Muscle of arm (tissue), 12 donors: ENCODE data around the gene C17orf75. TPM values are rescaled to one million over a fixed set of nuclear protein-coding genes. Genes with fewer than 3 reads are reported as not detected.

Source experiments
- DNase-seq: peaks from one replicate; pipeline ENCODE4 v3.0.0-alpha.2; 2013
- polyA plus RNA-seq, 12 donors: library from polyadenylated mRNA; unstranded; fragments of 120-200 nt; gene quantifications; one replicate each; pipeline ENCODE4 v1.2.1, GENCODE V29; 2013; ENCODE audit not compliant: insufficient read length in 12 of 12

Gene C17orf75
- polyA plus RNA-seq, 12 donors = 17.4 to 36.1 (median 21.9) TPM; not detected in 1

- DNase-seq = no peak
These were observed 27.3 kb downstream of the C17orf75 start for GRCh38 chr17:32314636-32315035.

- DNase-seq = peak; percentile 61
These were observed 30.9 kb downstream of the C17orf75 start for GRCh38 chr17:32311028-32311536.

DNA sequence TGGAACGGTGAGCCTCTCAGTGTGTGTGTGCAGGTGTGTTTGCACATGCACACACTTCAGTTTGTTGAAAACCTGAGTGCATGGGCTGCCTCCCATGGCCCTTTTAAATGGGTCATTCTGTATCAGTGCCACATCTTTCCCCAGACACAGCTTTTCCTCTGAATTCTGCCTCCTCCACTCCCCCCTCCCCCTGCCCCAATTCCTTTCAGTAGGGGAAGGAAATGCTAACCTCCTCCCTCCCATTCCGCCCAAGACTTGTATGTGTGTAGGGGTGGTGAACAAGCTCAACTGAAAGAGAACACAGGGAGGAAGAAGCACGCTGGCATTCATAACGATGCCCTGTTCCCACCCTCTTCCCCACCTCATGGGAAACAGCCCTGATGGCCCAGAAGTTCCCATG lies 34.3 kb downstream of the C17orf75 start:
- DNase-seq = no peak

GRCh38 chr17:32305049-32305448 lies 36.9 kb downstream of the C17orf75 start:
- no peak for DNase-seq

DNA sequence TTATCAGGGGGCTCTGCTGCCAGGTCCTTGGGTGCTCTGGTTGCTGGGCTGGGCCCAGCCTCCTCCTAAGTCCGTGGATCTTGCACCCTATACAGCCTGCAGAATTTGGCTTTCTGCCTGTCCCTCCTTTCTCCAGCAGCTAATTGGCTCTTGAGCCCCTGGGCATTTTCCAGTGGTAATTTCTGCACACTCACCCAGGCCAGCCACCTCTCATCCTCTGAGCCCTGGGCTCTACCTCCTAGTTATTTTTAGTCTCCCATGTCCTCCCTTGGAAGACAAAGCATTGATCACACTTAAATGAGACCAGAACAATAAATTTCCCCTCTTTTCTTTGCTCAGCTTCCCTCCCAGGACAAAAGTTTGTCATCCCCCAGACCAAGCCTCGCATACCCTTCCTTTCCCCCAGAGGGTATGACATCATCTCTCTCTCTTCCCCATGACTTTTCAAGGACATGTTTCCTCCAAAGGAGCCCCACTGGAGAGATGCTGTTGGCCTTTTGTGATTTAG lies 38.1 kb downstream of the C17orf75 start:
- DNase-seq = no peak

- no peak for DNase-seq
These were observed 38.9 kb downstream of the C17orf75 start for GRCh38 chr17:32302860-32303649.

- DNase-seq = no peak
These were observed 39.9 kb downstream of the C17orf75 start for GRCh38 chr17:32302037-32302436.

- DNase-seq = no peak
These were observed 42.3 kb downstream of the C17orf75 start for GRCh38 chr17:32299580-32300164.

- no peak for DNase-seq
These were observed 43.0 kb downstream of the C17orf75 start for GRCh38 chr17:32298721-32299579.

DNA sequence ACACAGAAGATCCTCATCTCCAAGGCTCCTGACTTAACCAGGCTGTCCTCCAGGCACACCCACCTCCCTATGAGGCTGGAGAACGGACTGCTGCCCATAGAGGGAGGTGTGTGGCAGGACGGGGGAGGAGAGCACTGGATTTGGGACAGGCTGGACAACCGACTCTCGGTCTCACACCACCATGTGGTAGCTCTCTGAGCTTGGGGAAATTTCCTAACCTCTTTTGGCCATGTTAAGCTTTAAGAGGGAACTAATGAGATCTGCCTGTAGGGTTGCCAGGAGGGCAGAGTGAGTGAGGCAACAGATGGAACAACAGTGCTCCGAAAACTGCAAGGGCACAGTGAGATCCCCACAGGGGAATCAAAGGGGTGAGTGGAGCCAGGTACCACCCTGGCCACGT lies 43.7 kb downstream of the C17orf75 start:
- DNase-seq = no peak

DNA sequence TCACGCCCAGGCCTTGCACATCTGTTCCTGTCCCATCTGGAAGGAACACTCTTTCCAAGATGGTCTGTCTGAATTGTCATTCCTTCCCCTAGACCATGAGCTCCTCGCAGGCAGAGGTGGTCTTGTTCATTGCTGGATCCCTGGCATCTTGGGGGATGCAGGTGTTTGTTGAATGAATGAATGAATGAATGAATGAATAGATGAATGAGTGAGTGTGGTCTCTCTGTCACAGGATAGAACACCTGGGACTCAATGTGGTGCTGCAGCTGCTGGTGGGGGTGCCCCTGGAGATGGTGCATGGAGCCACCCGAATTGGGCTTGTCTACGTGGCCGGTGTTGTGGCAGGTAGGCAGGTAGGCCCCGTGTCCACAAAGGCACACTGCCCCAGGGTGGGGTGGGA lies 44.1 kb downstream of the C17orf75 start:
- no peak for DNase-seq

GRCh38 chr17:32297424-32297823 lies 44.5 kb downstream of the C17orf75 start:
- DNase-seq = no peak

DNA sequence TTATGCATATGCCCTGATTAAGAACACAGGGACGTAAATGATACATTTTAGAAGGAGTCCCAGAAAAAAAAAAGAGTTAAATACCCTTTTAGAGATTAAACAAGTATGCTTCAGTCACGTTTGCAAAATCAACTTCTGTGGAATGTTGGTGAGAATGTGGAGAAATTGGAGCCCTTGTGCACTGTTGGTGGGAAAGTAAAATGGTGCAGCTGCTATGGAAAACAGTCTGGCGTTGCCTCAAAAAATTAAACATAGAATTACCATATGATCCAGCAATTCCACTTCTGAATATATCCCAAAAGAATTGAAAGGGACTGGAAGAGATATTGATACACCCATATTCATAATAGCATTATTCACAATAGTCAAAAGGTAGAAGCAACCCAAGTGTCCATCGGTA lies 49.9 kb downstream of the C17orf75 start:
- no peak for DNase-seq

GRCh38 chr17:32289471-32290070 lies 52.4 kb downstream of the C17orf75 start:
- DNase-seq = no peak

GRCh38 chr17:32288615-32289014 lies 53.4 kb downstream of the C17orf75 start:
- DNase-seq = no peak

DNA sequence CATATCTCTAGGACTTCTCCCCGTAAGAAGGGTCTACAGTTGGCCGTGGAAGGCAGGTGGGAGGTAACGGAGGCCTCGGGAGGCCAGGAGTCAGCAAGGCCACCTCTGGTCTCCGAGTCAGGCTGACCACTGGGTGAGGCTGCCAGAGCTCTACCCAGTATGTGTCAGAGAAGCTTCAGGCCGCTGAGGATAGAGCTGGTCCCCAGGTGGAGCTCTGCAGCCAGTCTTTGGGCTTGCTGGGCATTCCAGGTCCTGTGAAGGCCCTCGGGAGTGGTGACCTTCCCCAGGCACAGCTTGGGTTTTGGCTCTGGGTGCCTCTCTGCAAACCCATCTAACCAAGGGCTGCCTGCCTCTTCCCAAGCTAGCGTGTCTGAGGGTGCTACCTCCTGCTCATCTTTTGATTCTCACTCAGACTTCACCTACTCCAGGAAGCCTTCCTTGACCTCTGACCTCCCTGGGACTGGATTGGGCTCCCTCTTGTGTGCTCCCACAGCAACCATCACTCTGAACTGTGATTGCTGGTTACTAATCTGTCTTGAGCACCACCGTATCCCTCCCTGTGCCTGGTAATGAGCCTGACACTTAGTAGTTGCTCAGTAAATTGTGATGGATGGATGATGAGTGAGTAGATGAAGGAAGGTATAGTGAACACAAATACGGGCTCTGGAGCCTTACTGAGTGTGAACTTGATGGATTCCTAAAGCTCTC lies 54.0 kb downstream of the C17orf75 start:
- DNase-seq = no peak

DNA sequence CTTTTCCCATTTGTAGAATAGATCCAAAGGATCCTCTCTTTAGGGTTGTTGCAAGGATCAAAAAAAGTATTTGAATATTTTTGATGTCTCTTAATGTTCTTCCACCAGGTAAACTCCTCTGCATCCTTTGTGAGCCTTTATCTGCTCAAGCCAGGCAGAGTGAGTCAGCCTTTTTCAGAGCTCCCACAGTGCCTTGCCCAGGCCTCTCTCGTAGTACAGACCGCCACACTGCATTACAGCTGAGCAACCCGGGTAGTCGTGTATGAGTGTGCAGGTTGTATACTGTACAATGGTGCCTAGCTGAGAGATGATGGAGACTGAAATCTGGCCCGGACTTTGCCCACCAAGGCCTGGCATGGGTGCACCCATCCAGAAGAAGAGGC lies 55.5 kb downstream of the C17orf75 start:
- DNase-seq = no peak

- DNase-seq = no peak
These were observed 56.0 kb downstream of the C17orf75 start for GRCh38 chr17:32285746-32286517.

- no peak for DNase-seq
These were observed 56.7 kb downstream of the C17orf75 start for GRCh38 chr17:32285306-32285705.

- no peak for DNase-seq
These were observed 58.2 kb downstream of the C17orf75 start for GRCh38 chr17:32283745-32284201.
